GM23338 (cell line): ENCODE data around the gene ACVR1C. TPM values are rescaled to one million over a fixed set of nuclear protein-coding genes. Genes with fewer than 3 reads are reported as not detected.
A peak's percentile ranks its signal among the peaks of the same experiment; 100 is the strongest.

Source experiments
- ATAC-seq: fragments of 200-7000 bp; cut with Tn5 transposase; 3 replicates; pipeline ENCODE4 v1.9.1; 2020
- DNase-seq: peaks from one replicate; pipeline ENCODE4 v3.0.0-alpha.2; 2015; ENCODE audit warnings: low spot score
- H2AFZ ChIP-seq: fragments of 200-600 bp; sonication (generic); 2 replicates; pipeline ENCODE4 v1.8.0; 2016; ENCODE audit warnings: antibody characterized with exemption, mild to moderate bottlenecking, moderate library complexity
- H3F3A ChIP-seq: fragments of 200-600 bp; sonication (generic); replicated peaks from 2 replicates; pipeline ENCODE4 v1.8.0; 2017; ENCODE audit warnings: antibody characterized with exemption, mixed run types, low read depth
- H3K27ac ChIP-seq: fragments of 200-600 bp; sonication (generic); 2 replicates; pipeline ENCODE4 v1.6.1; 2016; ENCODE audit warnings: low read depth
- H3K27me3 ChIP-seq: fragments of 200-600 bp; sonication (generic); 2 replicates; pipeline ENCODE4 v1.8.0; 2016; ENCODE audit warnings: mild to moderate bottlenecking, mixed run types, moderate library complexity; ENCODE audit not compliant: insufficient read depth
- H3K36me3 ChIP-seq: fragments of 200-600 bp; sonication (generic); 2 replicates; pipeline ENCODE4 v1.8.0; 2016; ENCODE audit warnings: mild to moderate bottlenecking; ENCODE audit not compliant: insufficient read depth
- H3K4me1 ChIP-seq: fragments of 200-600 bp; sonication (generic); 2 replicates; pipeline ENCODE4 v1.8.0; 2016; ENCODE audit warnings: mild to moderate bottlenecking, moderate library complexity; ENCODE audit not compliant: insufficient read depth
- H3K4me2 ChIP-seq: fragments of 200-600 bp; sonication (generic); 2 replicates; pipeline ENCODE4 v1.7.1; 2017; ENCODE audit warnings: mixed run types
- H3K4me3 ChIP-seq: fragments of 200-600 bp; sonication (generic); 2 replicates; pipeline ENCODE4 v1.6.1; 2016; ENCODE audit warnings: mixed run types
- H3K79me2 ChIP-seq: fragments of 200-600 bp; sonication (generic); replicated peaks from 2 replicates; pipeline ENCODE4 v1.8.0; 2017; ENCODE audit warnings: mild to moderate bottlenecking; ENCODE audit not compliant: insufficient read depth
- H3K9me2 ChIP-seq: fragments of 200-600 bp; sonication (generic); 2 replicates; pipeline ENCODE4 v1.8.0; 2017; ENCODE audit not compliant: insufficient read depth
- H4K20me1 ChIP-seq: fragments of 200-600 bp; sonication (generic); replicated peaks from 2 replicates; pipeline ENCODE4 v1.8.0; 2017; ENCODE audit warnings: mild to moderate bottlenecking; ENCODE audit not compliant: insufficient read depth
- H3K27ac Mint-ChIP-seq: 2 replicates; pipeline ENCODE4 v1.8.0; 2020; ENCODE audit warnings: inconsistent platforms, mild to moderate bottlenecking, moderate library complexity, mixed read lengths
- H3K27me3 Mint-ChIP-seq: 3 replicates; pipeline ENCODE4 v1.8.0; 2022; ENCODE audit warnings: low read depth, mild to moderate bottlenecking, moderate library complexity, mixed read lengths, inconsistent platforms; ENCODE audit not compliant: insufficient read depth, poor library complexity
- H3K36me3 Mint-ChIP-seq: 3 replicates; pipeline ENCODE4 v1.8.0; 2021; ENCODE audit warnings: low read depth, mild to moderate bottlenecking, inconsistent platforms, moderate library complexity, mixed read lengths
- H3K4me1 Mint-ChIP-seq: 3 replicates; pipeline ENCODE4 v1.8.0; 2020; ENCODE audit warnings: mild to moderate bottlenecking, inconsistent platforms, mixed read lengths
- H3K4me3 Mint-ChIP-seq: 3 replicates; pipeline ENCODE4 v1.8.0; 2021; ENCODE audit warnings: moderate library complexity, mild to moderate bottlenecking, inconsistent platforms, mixed read lengths
- H3K9me3 Mint-ChIP-seq: 3 replicates; pipeline ENCODE4 v1.8.0; 2020; ENCODE audit warnings: moderate library complexity, mild to moderate bottlenecking, inconsistent platforms, mixed read lengths
- CTCF ChIP-seq, 2 experiments: fragments of 200-600 bp in 1 of 2; sonication (generic) in 1 of 2; conservative IDR thresholded peaks; 2 replicates each; pipeline versions ENCODE4 v1.5.1 to v1.6.1; 2016 to 2017; ENCODE audit warnings: antibody characterized with exemption in 2 of 2, low read depth in 2 of 2, mild to moderate bottlenecking in 2 of 2, moderate library complexity in 1 of 2
- EZH2 ChIP-seq: fragments of 200-600 bp; sonication (generic); IDR thresholded peaks from one replicate; pipeline ENCODE4 v1.8.0; 2017; ENCODE audit warnings: antibody characterized with exemption, mild to moderate bottlenecking, low read depth; ENCODE audit not compliant: unreplicated experiment
- EZH2phosphoT487 ChIP-seq: fragments of 200-600 bp; sonication (generic); IDR thresholded peaks from one replicate; pipeline ENCODE4 v1.8.1; 2018; ENCODE audit warnings: antibody characterized with exemption; ENCODE audit not compliant: unreplicated experiment
- JUNB ChIP-seq: IDR thresholded peaks from one replicate; pipeline ENCODE4 v1.6.1; 2016; ENCODE audit warnings: antibody characterized with exemption; ENCODE audit not compliant: unreplicated experiment
- ZNF114 ChIP-seq: fragments of 250-450 bp; sonication (Bioruptor Pico); IDR thresholded peaks from 2 replicates; pipeline ENCODE4 v1.5.0; 2020; ENCODE audit warnings: mild to moderate bottlenecking, moderate library complexity
- ZNF331 ChIP-seq: fragments of 250-450 bp; sonication (Bioruptor Pico); IDR thresholded peaks from 2 replicates; pipeline ENCODE4 v1.5.0; 2020; ENCODE audit warnings: low read depth, mild to moderate bottlenecking, moderate library complexity
- polyA plus RNA-seq: library from polyadenylated mRNA; unstranded; fragments of >200 nt; fragmentation: Nextera tagmentation; extraction: Ambion mirVana; gene quantifications from 2 replicates; pipeline ENCODE4 v1.2.1, GENCODE V29; 2016
- total RNA-seq: library from RNA; depleted of rRNA; stranded (reverse); fragments of >200 nt; shearing (Covaris generic); gene quantifications from 2 replicates; pipeline ENCODE4 v1.2.3, GENCODE V29; 2014
- TF ChIP-seq, protein P1 (sequence below): IDR thresholded peaks from 2 replicates; pipeline ENCODE4 v1.6.1; 2016; ENCODE audit warnings: antibody characterized with exemption
- TF ChIP-seq, protein P2 (sequence below): IDR thresholded peaks from one replicate; pipeline ENCODE4 v1.6.1; 2018; ENCODE audit warnings: antibody characterized with exemption; ENCODE audit not compliant: unreplicated experiment

Gene ACVR1C
- total and polyA plus RNA-seq, 2 experiments from 2014 or later = 0.61 to 0.94 TPM

DNA sequence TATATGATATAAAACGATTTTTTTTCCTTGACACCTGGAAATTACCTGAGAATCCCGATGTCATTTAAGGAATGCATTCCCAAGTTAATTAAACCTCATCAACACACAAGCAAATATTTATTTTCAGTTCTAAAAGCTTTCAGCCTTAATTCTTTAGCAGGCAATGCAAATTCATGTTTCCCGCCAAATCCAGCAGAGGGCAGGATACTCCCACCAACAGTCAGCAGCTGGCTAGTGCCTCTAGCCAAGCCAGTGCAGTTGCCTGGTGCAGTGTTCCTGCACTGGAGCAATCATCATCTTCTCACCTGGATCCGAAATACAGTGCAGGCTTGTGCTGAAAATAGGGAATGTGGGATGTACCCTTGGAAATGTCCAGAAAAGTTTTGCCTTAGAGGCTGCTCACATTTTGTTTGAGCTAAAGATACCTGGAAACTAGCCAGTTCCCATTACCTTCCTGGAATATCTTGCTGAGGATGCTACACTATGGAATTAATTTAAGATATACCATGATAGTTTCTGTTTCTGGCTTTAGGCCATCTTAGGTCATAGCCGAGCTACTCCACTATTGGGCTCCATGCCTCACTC, 136.4 kb downstream of the ACVR1C start:
- no peaks in the 10 kb centered on the region for H3K9me3 Mint-ChIP-seq
- peaks cover 5% of the 10 kb centered on the region; the same call in 2 of the 3 replicates for H3K4me1 Mint-ChIP-seq
- peak; percentile 79 for DNase-seq
- H3K27ac Mint-ChIP-seq = no peak overlapping the region
- no peaks in the 10 kb centered on the region for H3K4me1 ChIP-seq
- no peak overlapping the region for H3K4me2 ChIP-seq
- no peaks in the 10 kb centered on the region for H3K36me3 Mint-ChIP-seq
- no peak overlapping the region for H3K27ac ChIP-seq
- H3K79me2 ChIP-seq = no peaks in the 10 kb centered on the region
- ATAC-seq = peak; percentile 93
- H3F3A ChIP-seq = no peaks in the 10 kb centered on the region
- no peak for TF ChIP-seq EZH2
- TF ChIP-seq, protein P1, sequence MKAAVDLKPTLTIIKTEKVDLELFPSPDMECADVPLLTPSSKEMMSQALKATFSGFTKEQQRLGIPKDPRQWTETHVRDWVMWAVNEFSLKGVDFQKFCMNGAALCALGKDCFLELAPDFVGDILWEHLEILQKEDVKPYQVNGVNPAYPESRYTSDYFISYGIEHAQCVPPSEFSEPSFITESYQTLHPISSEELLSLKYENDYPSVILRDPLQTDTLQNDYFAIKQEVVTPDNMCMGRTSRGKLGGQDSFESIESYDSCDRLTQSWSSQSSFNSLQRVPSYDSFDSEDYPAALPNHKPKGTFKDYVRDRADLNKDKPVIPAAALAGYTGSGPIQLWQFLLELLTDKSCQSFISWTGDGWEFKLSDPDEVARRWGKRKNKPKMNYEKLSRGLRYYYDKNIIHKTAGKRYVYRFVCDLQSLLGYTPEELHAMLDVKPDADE = no peak
- TF ChIP-seq JUNB = no peak
- no peak for TF ChIP-seq EZH2phosphoT487
- peak; percentile 86 to 93 for TF ChIP-seq CTCF (conservative IDR thresholded peaks at IDR 0.05; ENCODE audit: low read depth in 2 of 2)
- no peak for TF ChIP-seq ZNF114 (CRISPR knock-in tag)
- TF ChIP-seq ZNF331 (CRISPR knock-in tag) = no peak
- TF ChIP-seq, protein P2, sequence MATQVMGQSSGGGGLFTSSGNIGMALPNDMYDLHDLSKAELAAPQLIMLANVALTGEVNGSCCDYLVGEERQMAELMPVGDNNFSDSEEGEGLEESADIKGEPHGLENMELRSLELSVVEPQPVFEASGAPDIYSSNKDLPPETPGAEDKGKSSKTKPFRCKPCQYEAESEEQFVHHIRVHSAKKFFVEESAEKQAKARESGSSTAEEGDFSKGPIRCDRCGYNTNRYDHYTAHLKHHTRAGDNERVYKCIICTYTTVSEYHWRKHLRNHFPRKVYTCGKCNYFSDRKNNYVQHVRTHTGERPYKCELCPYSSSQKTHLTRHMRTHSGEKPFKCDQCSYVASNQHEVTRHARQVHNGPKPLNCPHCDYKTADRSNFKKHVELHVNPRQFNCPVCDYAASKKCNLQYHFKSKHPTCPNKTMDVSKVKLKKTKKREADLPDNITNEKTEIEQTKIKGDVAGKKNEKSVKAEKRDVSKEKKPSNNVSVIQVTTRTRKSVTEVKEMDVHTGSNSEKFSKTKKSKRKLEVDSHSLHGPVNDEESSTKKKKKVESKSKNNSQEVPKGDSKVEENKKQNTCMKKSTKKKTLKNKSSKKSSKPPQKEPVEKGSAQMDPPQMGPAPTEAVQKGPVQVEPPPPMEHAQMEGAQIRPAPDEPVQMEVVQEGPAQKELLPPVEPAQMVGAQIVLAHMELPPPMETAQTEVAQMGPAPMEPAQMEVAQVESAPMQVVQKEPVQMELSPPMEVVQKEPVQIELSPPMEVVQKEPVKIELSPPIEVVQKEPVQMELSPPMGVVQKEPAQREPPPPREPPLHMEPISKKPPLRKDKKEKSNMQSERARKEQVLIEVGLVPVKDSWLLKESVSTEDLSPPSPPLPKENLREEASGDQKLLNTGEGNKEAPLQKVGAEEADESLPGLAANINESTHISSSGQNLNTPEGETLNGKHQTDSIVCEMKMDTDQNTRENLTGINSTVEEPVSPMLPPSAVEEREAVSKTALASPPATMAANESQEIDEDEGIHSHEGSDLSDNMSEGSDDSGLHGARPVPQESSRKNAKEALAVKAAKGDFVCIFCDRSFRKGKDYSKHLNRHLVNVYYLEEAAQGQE = no peak
- H4K20me1 ChIP-seq = no peaks in the 10 kb centered on the region
- H3K9me2 ChIP-seq = no peaks in the 10 kb centered on the region
- H3K4me3 ChIP-seq = no peak overlapping the region
- H2AFZ ChIP-seq = no peak overlapping the region
- peaks cover 2% of the 10 kb centered on the region for H3K27me3 Mint-ChIP-seq
- no peak overlapping the region for H3K4me3 Mint-ChIP-seq
- no peaks in the 10 kb centered on the region for H3K27me3 ChIP-seq
- H3K36me3 ChIP-seq = no peaks in the 10 kb centered on the region

- H3K36me3 Mint-ChIP-seq = no peaks in the 10 kb centered on the region
- no peaks in the 10 kb centered on the region for H3F3A ChIP-seq
- peaks cover 5% of the 10 kb centered on the region; the same call in 2 of the 3 replicates for H3K4me1 Mint-ChIP-seq
- H3K36me3 ChIP-seq = no peaks in the 10 kb centered on the region
- no peak overlapping the region for H2AFZ ChIP-seq
- no peaks in the 10 kb centered on the region for H3K9me2 ChIP-seq
- no peaks in the 10 kb centered on the region for H3K9me3 Mint-ChIP-seq
- no peak for DNase-seq
- no peak for ATAC-seq
- no peak overlapping the region for H3K27ac Mint-ChIP-seq
- H3K27me3 ChIP-seq = no peaks in the 10 kb centered on the region
- no peak overlapping the region for H3K4me3 Mint-ChIP-seq
- no peak overlapping the region for H3K4me2 ChIP-seq
- no peak overlapping the region for H3K4me3 ChIP-seq
- H4K20me1 ChIP-seq = no peaks in the 10 kb centered on the region
- no peaks in the 10 kb centered on the region for H3K4me1 ChIP-seq
- no peak overlapping the region for H3K27ac ChIP-seq
- peaks cover 2% of the 10 kb centered on the region for H3K27me3 Mint-ChIP-seq
- H3K79me2 ChIP-seq = no peaks in the 10 kb centered on the region
- TF ChIP-seq CTCF (conservative IDR thresholded peaks at IDR 0.05; ENCODE audit: low read depth in 2 of 2) (no peak), ZNF114 (CRISPR knock-in tag) (no peak)
Observed at GRCh38 chr2:157489983-157490382, 138.7 kb downstream of the ACVR1C start.
